GM23248 (cell line): Measurements from ENCODE around the gene SCAMP4. TPM values are rescaled to one million over a fixed set of nuclear protein-coding genes. Genes with fewer than 3 reads are reported as not detected.

ENCODE experiments used
- DNase-seq: peaks from one replicate; pipeline ENCODE4 v3.0.0-alpha.2; 2015
- H2AFZ ChIP-seq: fragments of 200-600 bp; sonication (generic); 2 replicates; pipeline ENCODE4 v1.6.1; 2016; ENCODE audit warnings: antibody characterized with exemption
- H3F3A ChIP-seq: fragments of 200-600 bp; sonication (generic); 2 replicates; pipeline ENCODE4 v1.6.1; 2016; ENCODE audit warnings: mild to moderate bottlenecking, antibody characterized with exemption, mixed run types; ENCODE audit not compliant: insufficient read depth
- H3K27ac ChIP-seq: fragments of 200-600 bp; sonication (generic); 2 replicates; pipeline ENCODE4 v1.5.1; 2016; ENCODE audit warnings: mild to moderate bottlenecking
- H3K27me3 ChIP-seq: fragments of 200-600 bp; sonication (generic); replicated peaks from 2 replicates; pipeline ENCODE4 v1.6.1; 2016; ENCODE audit warnings: mild to moderate bottlenecking; ENCODE audit not compliant: insufficient read depth
- H3K36me3 ChIP-seq: fragments of 200-600 bp; sonication (generic); 2 replicates; pipeline ENCODE4 v1.6.1; 2016; ENCODE audit warnings: low read depth, mild to moderate bottlenecking
- H3K4me1 ChIP-seq: fragments of 200-600 bp; sonication (generic); 2 replicates; pipeline ENCODE4 v1.6.1; 2016; ENCODE audit warnings: mild to moderate bottlenecking; ENCODE audit not compliant: insufficient read depth
- H3K4me2 ChIP-seq: fragments of 200-600 bp; sonication (generic); one replicate; pipeline ENCODE4 v1.6.1; 2016; ENCODE audit warnings: mild to moderate bottlenecking; ENCODE audit not compliant: unreplicated experiment
- H3K4me3 ChIP-seq: fragments of 200-600 bp; sonication (generic); 2 replicates; pipeline ENCODE4 v1.5.1; 2016; ENCODE audit warnings: mild to moderate bottlenecking
- H3K79me2 ChIP-seq: fragments of 200-600 bp; sonication (generic); 2 replicates; pipeline ENCODE4 v1.6.1; 2016; ENCODE audit warnings: mild to moderate bottlenecking; ENCODE audit not compliant: insufficient read depth
- H3K9ac ChIP-seq: fragments of 200-600 bp; sonication (generic); 2 replicates; pipeline ENCODE4 v1.6.1; 2016; ENCODE audit warnings: mild to moderate bottlenecking
- H3K9me2 ChIP-seq: fragments of 200-600 bp; sonication (generic); 2 replicates; pipeline ENCODE4 v1.6.1; 2016; ENCODE audit warnings: mixed run types, mild to moderate bottlenecking, moderate library complexity; ENCODE audit not compliant: insufficient read depth
- H3K9me3 ChIP-seq: fragments of 200-600 bp; sonication (generic); one replicate; pipeline ENCODE4 v1.6.1; 2017; ENCODE audit warnings: low read depth
- H4K20me1 ChIP-seq: fragments of 200-600 bp; sonication (generic); 2 replicates; pipeline ENCODE4 v1.6.0; 2016; ENCODE audit not compliant: insufficient read depth
- EZH2 ChIP-seq: fragments of 200-600 bp; sonication (generic); IDR thresholded peaks from 2 replicates; pipeline ENCODE4 v1.6.1; 2018; ENCODE audit warnings: antibody characterized with exemption, mild to moderate bottlenecking; ENCODE audit not compliant: insufficient read depth, poor library complexity, severe bottlenecking
- EZH2phosphoT487 ChIP-seq: fragments of 200-600 bp; sonication (generic); IDR thresholded peaks from 2 replicates; pipeline ENCODE4 v1.6.1; 2018; ENCODE audit warnings: antibody characterized with exemption, moderate library complexity, mild to moderate bottlenecking, low read depth; ENCODE audit not compliant: insufficient read depth
- WGBS, 2 experiments: methylation state at CpG; one replicate each; pipeline ENCODE4 v1.1.6; 2015 to 2017; ENCODE audit warnings: low lambda C conversion rate in 2 of 2, low coverage in 1 of 2; ENCODE audit errors: missing lambda C conversion rate in 2 of 2; 5-methylcytosine and 5-hydroxymethylcytosine counted together
- in situ Hi-C: fragments of 300-500 bp; cut with MboI; formaldehyde crosslinking; loops from 2 replicates; pipeline ENCODE4 v1.15.0; 2020
- polyA plus RNA-seq: library from polyadenylated mRNA; unstranded; fragments of >200 nt; fragmentation: Nextera tagmentation; extraction: Ambion mirVana; gene quantifications from 2 replicates; pipeline ENCODE4 v1.2.1, GENCODE V29; 2016
- total RNA-seq: library from RNA; depleted of rRNA; stranded (reverse); fragments of >200 nt; shearing (Covaris generic); gene quantifications from 2 replicates; pipeline ENCODE4 v1.2.3, GENCODE V29; 2014

The SCAMP4 gene
- total and polyA plus RNA-seq, 2 experiments from 2014 or later: 73.9 to 110 TPM

DNA sequence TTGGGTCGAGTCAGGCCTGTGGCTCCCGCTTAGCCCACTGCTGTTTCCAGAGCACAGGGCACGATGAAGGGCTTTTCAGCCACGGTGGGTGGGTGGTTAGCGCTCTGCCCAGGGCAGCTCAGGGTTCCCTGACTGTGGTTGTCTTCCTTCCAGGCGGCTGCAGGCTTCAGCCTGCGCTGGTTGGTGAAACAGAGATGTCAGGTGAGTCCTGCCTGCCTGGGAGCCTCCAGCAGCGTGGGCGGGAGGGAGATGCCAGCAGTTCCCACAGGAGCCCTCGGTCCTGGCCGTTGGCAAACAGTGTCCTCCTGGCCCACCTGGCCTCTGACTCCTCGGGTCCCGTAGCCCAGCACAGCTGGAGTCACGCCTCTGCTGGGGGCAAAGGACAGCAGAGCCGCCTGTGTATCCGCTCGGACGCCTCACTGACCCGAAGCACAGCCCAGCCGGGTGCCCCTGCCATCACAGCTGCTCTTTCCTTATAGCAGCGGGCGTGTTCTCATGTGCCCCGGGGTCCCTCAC lies 9.7 kb downstream of the SCAMP4 start:
- Histone ChIP-seq H3K27me3 (no peaks in the 10 kb centered on the region), H3K4me1 (peaks cover 3% of the 10 kb centered on the region; the same call in 1 of the 2 replicates), H4K20me1 (no peaks in the 10 kb centered on the region), H3K36me3 (no peaks in the 10 kb centered on the region), H3K4me2 (no peak overlapping the region), H3K27ac (no peak overlapping the region), H3K9ac (no peak overlapping the region), H3K9me3 (no peaks in the 10 kb centered on the region), H3K79me2 (peaks cover 43% of the 10 kb centered on the region), H2AFZ (no peak overlapping the region), H3F3A (no peaks in the 10 kb centered on the region), H3K4me3 (no peak overlapping the region), H3K9me2 (no peaks in the 10 kb centered on the region)
- no peak for DNase-seq
- TF ChIP-seq EZH2phosphoT487: no peak
- no peak for TF ChIP-seq EZH2
- in situ Hi-C loops: no loop called here
- WGBS, 2 experiments: 97 to 98% methylated on average over 22 to 23 of the region's 23 CpGs

DNA sequence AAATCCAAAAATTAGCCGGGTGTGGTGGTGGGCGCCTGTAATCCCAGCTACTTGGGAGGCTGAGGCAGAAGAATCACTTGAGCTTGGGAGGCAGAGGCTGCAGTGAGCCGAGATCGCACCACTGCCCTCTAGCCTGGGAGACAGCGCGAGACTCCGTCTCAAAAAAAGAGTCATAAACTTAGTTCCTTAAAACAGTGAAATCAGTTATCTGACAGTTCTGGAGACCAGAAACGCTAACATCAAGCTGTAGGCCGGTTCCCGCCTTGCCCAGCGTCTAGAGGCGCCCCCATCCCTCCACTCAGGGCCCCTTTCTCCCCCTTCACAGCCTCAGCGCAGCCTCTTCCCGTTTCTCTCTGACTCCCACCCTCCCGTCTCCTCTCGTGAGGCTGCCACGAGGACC lies 11.9 kb downstream of the SCAMP4 start:
- Histone ChIP-seq H3K9ac (no peak overlapping the region), H3K36me3 (no peaks in the 10 kb centered on the region; the same call in 1 of the 2 replicates)
- WGBS, 2 experiments: 89 to 93% methylated on average over 15 to 17 of the region's 17 CpGs

DNA sequence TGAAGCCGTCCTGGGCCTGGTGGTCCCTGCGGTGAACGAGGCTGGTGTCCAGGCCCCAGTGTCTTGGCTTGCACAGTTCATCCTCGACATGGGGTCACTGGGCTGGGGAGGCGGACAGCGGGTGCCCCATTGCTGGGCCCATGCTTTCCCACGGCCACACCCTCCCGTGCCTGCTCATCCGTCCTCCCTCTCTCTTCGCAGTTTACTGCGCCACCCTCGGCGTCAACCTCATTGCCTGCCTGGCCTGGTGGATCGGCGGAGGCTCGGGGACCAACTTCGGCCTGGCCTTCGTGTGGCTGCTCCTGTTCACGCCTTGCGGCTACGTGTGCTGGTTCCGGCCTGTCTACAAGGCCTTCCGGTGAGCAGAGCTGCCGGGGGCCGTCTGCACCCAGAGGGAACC lies 12.7 kb downstream of the SCAMP4 start:
- Histone ChIP-seq H3K4me3 (no peak overlapping the region), H3K27ac (no peak overlapping the region), H3K9ac (no peak overlapping the region), H2AFZ (no peak overlapping the region), H3K4me1 (no peaks in the 10 kb centered on the region), H3K9me2 (no peaks in the 10 kb centered on the region), H3K4me2 (no peak overlapping the region), H3K9me3 (no peaks in the 10 kb centered on the region), H3K27me3 (no peaks in the 10 kb centered on the region), H3K36me3 (no peaks in the 10 kb centered on the region; the same call in 1 of the 2 replicates), H4K20me1 (no peaks in the 10 kb centered on the region), H3F3A (no peaks in the 10 kb centered on the region), H3K79me2 (peaks cover 19% of the 10 kb centered on the region)
- 89 to 91% methylated on average over 23 to 25 of the region's 25 CpGs for WGBS, 2 experiments
- TF ChIP-seq EZH2 (no peak), EZH2phosphoT487 (no peak)
- in situ Hi-C loops: no loop called here
- no peak for DNase-seq

More for the DNA sequence above, 11.9 kb downstream of the SCAMP4 start:
- TF ChIP-seq EZH2: no peak
- TF ChIP-seq EZH2phosphoT487: no peak
- no peak overlapping the region for H3K27ac ChIP-seq
- H3F3A ChIP-seq: no peaks in the 10 kb centered on the region
- H3K27me3 ChIP-seq: no peaks in the 10 kb centered on the region
- H3K4me3 ChIP-seq: no peak overlapping the region
- peaks cover 22% of the 10 kb centered on the region for H3K79me2 ChIP-seq
- no peaks in the 10 kb centered on the region for H4K20me1 ChIP-seq
- H3K4me1 ChIP-seq: no peaks in the 10 kb centered on the region
- DNase-seq: no peak
- H3K4me2 ChIP-seq: no peak overlapping the region
- no peak overlapping the region for H2AFZ ChIP-seq
- no peaks in the 10 kb centered on the region for H3K9me2 ChIP-seq
- H3K9me3 ChIP-seq: no peaks in the 10 kb centered on the region
- in situ Hi-C loops: no loop called here

GRCh38 chr19:1918975-1919374 lies 13.8 kb downstream of the SCAMP4 start:
- WGBS, 2 experiments: 96 to 99% methylated on average over 15 to 28 of the region's 28 CpGs

More at GRCh38 chr19:1918975-1919374, 13.8 kb downstream of the SCAMP4 start:
- H3K9me3 ChIP-seq: no peaks in the 10 kb centered on the region
- no peaks in the 10 kb centered on the region for H3K4me1 ChIP-seq
- H3K4me2 ChIP-seq: no peak overlapping the region
- no peak overlapping the region for H2AFZ ChIP-seq
- H3K79me2 ChIP-seq: peaks cover 9% of the 10 kb centered on the region
- no peaks in the 10 kb centered on the region for H4K20me1 ChIP-seq
- DNase-seq: no peak
- no peak overlapping the region for H3K4me3 ChIP-seq
- H3K27me3 ChIP-seq: no peaks in the 10 kb centered on the region
- no peaks in the 10 kb centered on the region; the same call in 1 of the 2 replicates for H3K36me3 ChIP-seq
- no peaks in the 10 kb centered on the region for H3F3A ChIP-seq
- in situ Hi-C loops: no loop called here
- no peak overlapping the region for H3K9ac ChIP-seq
- H3K27ac ChIP-seq: no peak overlapping the region
- TF ChIP-seq EZH2phosphoT487: no peak
- TF ChIP-seq EZH2: no peak
- H3K9me2 ChIP-seq: no peaks in the 10 kb centered on the region
